SU-DHL-6 (cell line): ENCODE data around the gene RAB3B.

Source experiments
- EZH2phosphoT487 ChIP-seq: fragments of 200-600 bp; sonication (generic), shearing (Covaris generic); conservative IDR thresholded peaks from 2 replicates; pipeline ENCODE4 v1.6.1; 2018; ENCODE audit warnings: mild to moderate bottlenecking, antibody characterized with exemption, low read length, moderate library complexity, mixed read lengths
- TF ChIP-seq, protein P1 (sequence below): fragments of 200-600 bp; sonication (generic); IDR thresholded peaks from one replicate; pipeline ENCODE4 v1.5.1; 2017; ENCODE audit warnings: antibody characterized with exemption, mild to moderate bottlenecking, low read length, moderate library complexity; ENCODE audit not compliant: insufficient read depth, poor library complexity, severe bottlenecking

DNA sequence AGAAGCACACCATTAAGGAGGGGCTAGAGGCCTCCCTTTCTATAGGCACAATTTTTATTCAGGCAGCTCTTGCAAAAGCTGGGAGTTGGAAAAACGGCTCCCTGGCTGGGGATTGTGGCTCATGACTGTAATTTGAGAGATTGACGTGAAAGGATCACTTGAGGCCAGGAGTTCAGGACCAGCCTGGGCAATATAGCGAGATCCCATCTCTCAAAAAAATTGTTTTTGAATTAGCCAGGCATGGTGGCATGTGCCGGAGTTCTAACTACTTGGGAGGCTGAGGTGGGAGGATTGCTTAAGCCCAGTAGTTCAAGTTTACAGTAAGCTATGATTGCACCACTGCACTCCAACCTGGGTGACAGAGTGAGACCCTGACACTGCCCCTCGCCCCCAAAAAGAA, 88.0 kb downstream of the RAB3B start:
- TF ChIP-seq, protein P1, sequence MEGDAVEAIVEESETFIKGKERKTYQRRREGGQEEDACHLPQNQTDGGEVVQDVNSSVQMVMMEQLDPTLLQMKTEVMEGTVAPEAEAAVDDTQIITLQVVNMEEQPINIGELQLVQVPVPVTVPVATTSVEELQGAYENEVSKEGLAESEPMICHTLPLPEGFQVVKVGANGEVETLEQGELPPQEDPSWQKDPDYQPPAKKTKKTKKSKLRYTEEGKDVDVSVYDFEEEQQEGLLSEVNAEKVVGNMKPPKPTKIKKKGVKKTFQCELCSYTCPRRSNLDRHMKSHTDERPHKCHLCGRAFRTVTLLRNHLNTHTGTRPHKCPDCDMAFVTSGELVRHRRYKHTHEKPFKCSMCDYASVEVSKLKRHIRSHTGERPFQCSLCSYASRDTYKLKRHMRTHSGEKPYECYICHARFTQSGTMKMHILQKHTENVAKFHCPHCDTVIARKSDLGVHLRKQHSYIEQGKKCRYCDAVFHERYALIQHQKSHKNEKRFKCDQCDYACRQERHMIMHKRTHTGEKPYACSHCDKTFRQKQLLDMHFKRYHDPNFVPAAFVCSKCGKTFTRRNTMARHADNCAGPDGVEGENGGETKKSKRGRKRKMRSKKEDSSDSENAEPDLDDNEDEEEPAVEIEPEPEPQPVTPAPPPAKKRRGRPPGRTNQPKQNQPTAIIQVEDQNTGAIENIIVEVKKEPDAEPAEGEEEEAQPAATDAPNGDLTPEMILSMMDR = no peak
- no peak for TF ChIP-seq EZH2phosphoT487
